HepG2 (cell line): ENCODE data around the gene SYNE1. TPM values are rescaled to one million over a fixed set of nuclear protein-coding genes. Genes with fewer than 3 reads are reported as not detected.

Source experiments
- ATAC-seq: fragments of 200-7000 bp; cut with Tn5 transposase; 3 replicates; pipeline ENCODE4 v1.9.1; 2020; ENCODE audit warnings: mild to moderate bottlenecking, moderate library complexity
- BruUV-seq: library from RNA; stranded (reverse); fragments of 400-500 nt; replicated peaks from 2 replicates; lab custom pipeline; 2021; lab: Mats Ljungman, UMichigan
- CTCF ChIA-PET: fragments of 300-600 bp; formaldehyde crosslinking; extraction: SDS; loops from one replicate; lab custom pipeline; 2021; ENCODE audit warnings: low total read pairs, inconsistent platforms, low intra/inter-chr PET ratio; lab: Yijun Ruan, JAX
- POLR2A ChIA-PET: fragments of 350-600 bp; sonication (Branson Sonifier 250); formaldehyde crosslinking; loops from one replicate; lab custom pipeline; 2020; ENCODE audit warnings: antibody characterized with exemption, inconsistent platforms; lab: Yijun Ruan, JAX
- DNase-seq: peaks from one replicate; pipeline ENCODE4 v3.0.0-alpha.2; 2015; ENCODE audit warnings: low spot score
- FAIRE-seq: peaks from 3 replicates; lab custom pipeline; 2011; peaks lifted over from hg19 to GRCh38; lab: Jason Lieb, UNC
- H2AFZ ChIP-seq: one replicate; pipeline ENCODE4 v1.6.1; 2011; ENCODE audit warnings: low read length, inconsistent platforms
- H3K27ac ChIP-seq: fragments of 300-600 bp; 3 replicates; pipeline ENCODE4 v1.8.0; 2011; ENCODE audit warnings: mixed run types, mild to moderate bottlenecking, mixed read lengths, low read length, inconsistent platforms; ENCODE audit not compliant: insufficient read depth; ENCODE audit errors: extremely low read length
- H3K27me3 ChIP-seq, 2 experiments: fragments of 200-600 bp in 1 of 2; 2 replicates in 1 of 2; 3 replicates in 1 of 2; pipeline versions ENCODE4 v1.6.0 to v1.8.0; 2011; ENCODE audit warnings: low read length in 2 of 2, mild to moderate bottlenecking in 2 of 2, moderate library complexity in 2 of 2, inconsistent platforms in 1 of 2; ENCODE audit not compliant: insufficient read depth in 2 of 2, control insufficient read depth in 1 of 2
- H3K36me3 ChIP-seq, 2 experiments: fragments of 200-600 bp in 1 of 2; replicated peaks in 1 of 2; 2 replicates in 1 of 2; 3 replicates in 1 of 2; pipeline versions ENCODE4 v1.5.1 to v1.8.0; 2011; ENCODE audit warnings: low read length in 2 of 2, inconsistent platforms in 1 of 2; ENCODE audit not compliant: insufficient read depth in 2 of 2, control insufficient read depth in 1 of 2
- H3K4me1 ChIP-seq: 2 replicates; pipeline ENCODE4 v1.5.1; 2012; ENCODE audit warnings: low read length, inconsistent platforms; ENCODE audit not compliant: insufficient read depth
- H3K4me2 ChIP-seq: 2 replicates; pipeline ENCODE4 v1.6.0; 2011; ENCODE audit warnings: low read depth, low read length, inconsistent platforms
- H3K4me3 ChIP-seq, 3 experiments: fragments of 200-600 bp in 1 of 3; sonication (generic), shearing (Covaris generic) in 1 of 3; replicated peaks in 1 of 3; 2 replicates each; pipeline ENCODE4 v1.5.1; 2011 to 2016; ENCODE audit warnings: low read length in 3 of 3, inconsistent platforms in 2 of 3, low read depth in 2 of 3, mild to moderate bottlenecking in 2 of 3, control low read depth in 1 of 3, mixed read lengths in 1 of 3; ENCODE audit not compliant: insufficient read depth in 1 of 3
- H3K79me2 ChIP-seq: one replicate; pipeline ENCODE4 v1.6.1; 2011; ENCODE audit warnings: low read length, inconsistent platforms; ENCODE audit not compliant: insufficient read depth
- H3K9ac ChIP-seq: 2 replicates; pipeline ENCODE4 v1.6.0; 2011; ENCODE audit warnings: mild to moderate bottlenecking, low read depth, low read length, inconsistent platforms; ENCODE audit not compliant: insufficient read depth
- H3K9me3 ChIP-seq: 2 replicates; pipeline ENCODE4 v1.5.1; 2012; ENCODE audit warnings: mild to moderate bottlenecking, low read length
- H4K20me1 ChIP-seq: 2 replicates; pipeline ENCODE4 v1.6.0; 2011; ENCODE audit warnings: inconsistent platforms, mild to moderate bottlenecking, low read length, moderate library complexity; ENCODE audit not compliant: insufficient read depth
- ARNTL ChIP-seq: sonication (generic); formaldehyde crosslinking; IDR thresholded peaks from 2 replicates; pipeline ENCODE4 v1.4.0; 2020; ENCODE audit warnings: mild to moderate bottlenecking, missing genetic modification reagents
- BCL3 ChIP-seq: sonication (generic); formaldehyde crosslinking; IDR thresholded peaks from 2 replicates; pipeline ENCODE4 v1.5.1; 2020; ENCODE audit warnings: mild to moderate bottlenecking, missing genetic modification reagents, moderate library complexity
- CENPBD1 ChIP-seq: sonication (generic); formaldehyde crosslinking; IDR thresholded peaks from 2 replicates; pipeline ENCODE4 v1.8.0; 2022; ENCODE audit warnings: missing genetic modification reagents, low read depth, mild to moderate bottlenecking, borderline replicate concordance
- KAT8 ChIP-seq: IDR thresholded peaks from 2 replicates; pipeline ENCODE4 v1.6.1; 2016; ENCODE audit warnings: missing genetic modification reagents, missing compliant biosample characterization
- MAFF ChIP-seq: IDR thresholded peaks from 2 replicates; pipeline ENCODE4 v1.6.1; 2011; ENCODE audit warnings: low read depth, low read length, improper control_type of control experiment
- SIN3B ChIP-seq: fragments of 150-350 bp; IDR thresholded peaks from 2 replicates; pipeline ENCODE4 v1.6.1; 2014; ENCODE audit warnings: low read length
- ZNF10 ChIP-seq: sonication (generic); formaldehyde crosslinking; IDR thresholded peaks from 2 replicates; pipeline ENCODE4 v1.4.0; 2020; ENCODE audit warnings: mild to moderate bottlenecking, low read depth, missing genetic modification reagents, borderline replicate concordance
- ZNF704 ChIP-seq: sonication (generic); formaldehyde crosslinking; IDR thresholded peaks from 2 replicates; pipeline ENCODE4 v1.8.1; 2023; ENCODE audit warnings: mild to moderate bottlenecking, inconsistent platforms, moderate library complexity, missing genetic modification reagents, borderline replicate concordance
- ZNF724P ChIP-seq: sonication (generic); formaldehyde crosslinking; IDR thresholded peaks from 2 replicates; pipeline ENCODE4 v1.8.0; 2022; ENCODE audit warnings: missing genetic modification reagents, borderline replicate concordance
- WGBS: methylation state at CpG from one replicate; pipeline ENCODE4 v1.1.6; 2017; ENCODE audit warnings: low lambda C conversion rate; 5-methylcytosine and 5-hydroxymethylcytosine counted together
- in situ Hi-C: cut with HindIII; loops from 2 replicates; pipeline ENCODE4 v1.10.0; 2017; ENCODE audit warnings: low pct_unique_long_range_greater_than_20kb; ENCODE audit not compliant: extremely low pct_ligation_motif_present
- intact Hi-C: fragments of 100-400 bp; cut with micrococcal nuclease; formaldehyde crosslinking; loops from one replicate; pipeline ENCODE4 v1.10.0; 2022; ENCODE audit not compliant: unreplicated experiment
- polyA plus RNA-seq, 8 experiments: library from polyadenylated mRNA; depleted of rRNA in 3 of 8; stranded (reverse) in 7 of 8; unstranded in 1 of 8; fragments of >200 nt; fragmentation: Illumina TruSeq in 4 of 8; extraction: Trizol in 4 of 8; gene quantifications; 2 replicates each; pipeline versions ENCODE4 v1.2.1 to v1.2.3, GENCODE V29; 2011 to 2016; ENCODE audit warnings: low read depth in 4 of 8, missing spikeins in 1 of 8, mixed read lengths in 1 of 8; ENCODE audit not compliant: insufficient read depth in 1 of 8
- total RNA-seq, 5 experiments: library from RNA; depleted of rRNA; stranded (reverse); fragments of >200 nt; fragmentation: Illumina TruSeq; extraction: Trizol; gene quantifications; 2 replicates each; pipeline ENCODE4 v1.2.3, GENCODE V29; 2016; ENCODE audit warnings: low read depth in 1 of 5

Gene SYNE1
- total and polyA plus RNA-seq, 2 of the 13 experiments (the other 11 are each of a cell fraction or from before 2014, with no cell fraction given) = 5.5 to 15.9 TPM

GRCh38 chr6:152453421-152453820 is 183.7 kb downstream of the SYNE1 start (continued):
- TF ChIP-seq CENPBD1 (CRISPR knock-in tag) (no peak), KAT8 (CRISPR knock-in tag) (no peak), SIN3B (no peak), ZNF724P (CRISPR knock-in tag) (no peak), ZNF10 (CRISPR knock-in tag) (no peak), MAFF (no peak), ZNF704 (no peak), BCL3 (CRISPR knock-in tag) (no peak)

GRCh38 chr6:152452639-152453038 is 184.5 kb downstream of the SYNE1 start:
- no peaks in the 10 kb centered on the region; the same call in 1 of the 2 replicates for H4K20me1 ChIP-seq
- no peak for TF ChIP-seq ARNTL (CRISPR knock-in tag)
- no peak overlapping the region for H3K27ac ChIP-seq
- WGBS = 82% methylated on average over 7 of the region's 7 CpGs
- no peaks in the 10 kb centered on the region for H3K9me3 ChIP-seq
- in situ Hi-C loops = no loop called here
- POLR2A ChIA-PET = no interaction called here
- H3K27me3 ChIP-seq = no peaks in the 10 kb centered on the region
- no peaks in the 10 kb centered on the region for H3K79me2 ChIP-seq
- H2AFZ ChIP-seq = no peak overlapping the region
- CTCF ChIA-PET = no interaction called here
- ATAC-seq = no peak
- DNase-seq = no peak
- H3K4me1 ChIP-seq = no peaks in the 10 kb centered on the region
- H3K4me2 ChIP-seq = no peak overlapping the region
- no peak overlapping the region for H3K4me3 ChIP-seq
- intact Hi-C loops = no loop called here
- H3K36me3 ChIP-seq = no peaks in the 10 kb centered on the region
- BruUV-seq = no TSS peak
- H3K9ac ChIP-seq = no peak overlapping the region
- FAIRE-seq = no peak
